ENCODE measurements around the gene ASIC2.

ASIC2 gene

DNA sequence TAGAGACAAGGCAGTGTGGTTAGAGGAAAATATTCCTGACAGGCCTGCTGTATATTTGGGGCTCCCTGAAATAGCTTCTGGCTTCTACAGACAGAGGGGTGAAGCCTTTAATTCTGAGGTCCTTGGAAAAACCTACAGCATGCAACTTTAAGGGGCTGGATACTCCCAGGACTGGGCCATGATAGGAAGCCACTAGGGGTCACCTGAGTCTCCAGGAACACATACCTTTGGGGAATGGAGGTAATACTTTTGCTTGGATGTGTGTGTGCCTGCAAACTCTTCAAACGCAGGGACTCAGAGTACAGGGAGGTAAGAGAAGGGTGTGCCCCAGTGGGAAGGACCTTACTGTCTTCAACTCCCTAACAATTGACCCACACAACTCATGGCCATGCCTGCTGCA is 4.1 kb downstream of the ASIC2 start:
- no peak for DNase-seq (ENCODE audit: low read depth in 1 of 2, low spot score in 1 of 2)
- H3K4me3 ChIP-seq (replicated peaks; ENCODE audit: insufficient read depth, low read length) = no peak overlapping the region
- peaks cover 28% of the 10 kb centered on the region for H3K27me3 ChIP-seq (ENCODE audit: insufficient read depth, poor library complexity, severe bottlenecking)
- H3K27ac ChIP-seq (replicated peaks) = no peak overlapping the region
- no peak for TF ChIP-seq CTCF (IDR thresholded peaks at IDR 0.05; ENCODE audit: insufficient read depth, low read length)
- no peak for TF ChIP-seq GABPA (IDR thresholded peaks at IDR 0.05; ENCODE audit: low read depth)
- TF ChIP-seq SPI1 (IDR thresholded peaks at IDR 0.05; ENCODE audit: borderline replicate concordance, low read depth) = no peak
- TF ChIP-seq, protein P1, sequence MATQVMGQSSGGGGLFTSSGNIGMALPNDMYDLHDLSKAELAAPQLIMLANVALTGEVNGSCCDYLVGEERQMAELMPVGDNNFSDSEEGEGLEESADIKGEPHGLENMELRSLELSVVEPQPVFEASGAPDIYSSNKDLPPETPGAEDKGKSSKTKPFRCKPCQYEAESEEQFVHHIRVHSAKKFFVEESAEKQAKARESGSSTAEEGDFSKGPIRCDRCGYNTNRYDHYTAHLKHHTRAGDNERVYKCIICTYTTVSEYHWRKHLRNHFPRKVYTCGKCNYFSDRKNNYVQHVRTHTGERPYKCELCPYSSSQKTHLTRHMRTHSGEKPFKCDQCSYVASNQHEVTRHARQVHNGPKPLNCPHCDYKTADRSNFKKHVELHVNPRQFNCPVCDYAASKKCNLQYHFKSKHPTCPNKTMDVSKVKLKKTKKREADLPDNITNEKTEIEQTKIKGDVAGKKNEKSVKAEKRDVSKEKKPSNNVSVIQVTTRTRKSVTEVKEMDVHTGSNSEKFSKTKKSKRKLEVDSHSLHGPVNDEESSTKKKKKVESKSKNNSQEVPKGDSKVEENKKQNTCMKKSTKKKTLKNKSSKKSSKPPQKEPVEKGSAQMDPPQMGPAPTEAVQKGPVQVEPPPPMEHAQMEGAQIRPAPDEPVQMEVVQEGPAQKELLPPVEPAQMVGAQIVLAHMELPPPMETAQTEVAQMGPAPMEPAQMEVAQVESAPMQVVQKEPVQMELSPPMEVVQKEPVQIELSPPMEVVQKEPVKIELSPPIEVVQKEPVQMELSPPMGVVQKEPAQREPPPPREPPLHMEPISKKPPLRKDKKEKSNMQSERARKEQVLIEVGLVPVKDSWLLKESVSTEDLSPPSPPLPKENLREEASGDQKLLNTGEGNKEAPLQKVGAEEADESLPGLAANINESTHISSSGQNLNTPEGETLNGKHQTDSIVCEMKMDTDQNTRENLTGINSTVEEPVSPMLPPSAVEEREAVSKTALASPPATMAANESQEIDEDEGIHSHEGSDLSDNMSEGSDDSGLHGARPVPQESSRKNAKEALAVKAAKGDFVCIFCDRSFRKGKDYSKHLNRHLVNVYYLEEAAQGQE (IDR thresholded peaks at IDR 0.05; ENCODE audit: insufficient replicate concordance, low read depth) = no peak
- no peak for TF ChIP-seq POLR2AphosphoS5 (IDR thresholded peaks at IDR 0.05; ENCODE audit: low read depth)

DNA sequence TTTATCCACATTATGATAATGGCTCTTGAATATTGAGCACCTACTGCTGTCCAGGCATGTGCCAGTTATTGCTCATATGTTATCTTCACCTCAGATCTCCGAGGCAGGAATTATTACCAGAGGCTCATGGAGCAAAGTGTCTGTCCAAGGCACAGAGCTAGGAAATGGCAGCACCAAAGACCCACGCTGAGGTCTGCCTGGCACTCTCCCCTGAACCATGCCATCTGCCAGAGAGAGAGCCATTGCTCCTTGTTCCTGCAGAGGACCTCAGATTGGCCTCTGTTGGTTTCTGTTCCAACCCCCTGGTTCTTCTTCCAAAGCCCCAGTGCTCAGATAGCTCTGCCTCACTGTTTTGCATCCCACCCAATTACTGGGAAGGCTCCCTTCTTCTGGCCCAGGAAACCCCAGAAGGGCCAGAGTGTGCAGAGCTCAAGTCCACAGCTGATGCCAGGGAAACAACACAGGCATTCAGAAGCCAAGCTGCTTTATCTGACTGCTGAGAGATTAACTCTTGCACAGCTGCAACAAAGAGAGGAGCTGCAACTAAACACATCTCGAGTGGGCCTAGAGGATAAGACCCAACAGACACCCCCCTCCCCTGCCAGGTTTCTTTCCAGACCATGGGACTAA is 5.9 kb downstream of the ASIC2 start:
- Histone ChIP-seq H3K27ac (replicated peaks) (no peak overlapping the region), H3K27me3 (ENCODE audit: insufficient read depth, poor library complexity, severe bottlenecking) (peaks cover 14% of the 10 kb centered on the region), H3K4me3 (replicated peaks; ENCODE audit: insufficient read depth, low read length) (no peak overlapping the region)
- TF ChIP-seq SPI1 (IDR thresholded peaks at IDR 0.05; ENCODE audit: borderline replicate concordance, low read depth) = no peak
- TF ChIP-seq POLR2AphosphoS5 (IDR thresholded peaks at IDR 0.05; ENCODE audit: low read depth) = no peak
- TF ChIP-seq, protein P1 (IDR thresholded peaks at IDR 0.05; ENCODE audit: insufficient replicate concordance, low read depth) = no peak
- no peak for TF ChIP-seq GABPA (IDR thresholded peaks at IDR 0.05; ENCODE audit: low read depth)
- TF ChIP-seq CTCF (IDR thresholded peaks at IDR 0.05; ENCODE audit: insufficient read depth, low read length) = no peak
- DNase-seq (ENCODE audit: low read depth in 1 of 2, low spot score in 1 of 2) = no peak

DNA sequence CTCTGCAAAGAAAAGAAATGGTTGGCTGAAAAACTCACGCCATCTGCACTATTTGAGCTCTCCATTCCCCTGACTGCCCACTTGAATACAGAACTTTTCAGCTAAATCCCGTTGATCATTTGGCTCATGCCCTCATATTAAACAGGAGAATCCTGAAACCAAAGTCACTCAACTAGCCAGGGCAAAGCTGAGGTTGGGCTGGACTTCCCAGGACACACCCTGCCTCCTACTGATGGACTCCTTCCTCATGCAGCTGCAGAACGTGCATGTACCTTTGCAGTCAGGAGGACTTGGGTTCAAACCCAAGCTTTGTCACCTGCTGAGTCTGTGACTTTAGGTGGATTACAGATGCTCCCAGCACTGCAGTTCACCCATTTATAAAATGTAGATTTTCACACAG is 7.7 kb downstream of the ASIC2 start:
- DNase-seq (ENCODE audit: low read depth in 1 of 2, low spot score in 1 of 2) = no peak
- Histone ChIP-seq H3K27me3 (ENCODE audit: insufficient read depth, poor library complexity, severe bottlenecking) (peaks cover 3% of the 10 kb centered on the region), H3K27ac (replicated peaks) (no peak overlapping the region), H3K4me3 (replicated peaks; ENCODE audit: insufficient read depth, low read length) (no peak overlapping the region)
- no peak for TF ChIP-seq GABPA (IDR thresholded peaks at IDR 0.05; ENCODE audit: low read depth)
- TF ChIP-seq CTCF (IDR thresholded peaks at IDR 0.05; ENCODE audit: insufficient read depth, low read length) = no peak
- TF ChIP-seq, protein P1 (IDR thresholded peaks at IDR 0.05; ENCODE audit: insufficient replicate concordance, low read depth) = no peak
- TF ChIP-seq POLR2AphosphoS5 (IDR thresholded peaks at IDR 0.05; ENCODE audit: low read depth) = no peak
- no peak for TF ChIP-seq SPI1 (IDR thresholded peaks at IDR 0.05; ENCODE audit: borderline replicate concordance, low read depth)

Measured in HL-60 (cell line).